Esophagus muscularis mucosa (tissue), 3 donors: Measurements from ENCODE around the gene CLEC17A.

Experiments used
- CTCF ChIP-seq, 3 experiments: fragments of 200-600 bp in 2 of 3; fragments of 450-650 bp in 1 of 3; sonication (generic) in 2 of 3; IDR thresholded peaks; one replicate each; pipeline ENCODE4 v1.5.1; 2017 to 2019; ENCODE audit warnings: antibody characterized with exemption in 3 of 3, mild to moderate bottlenecking in 2 of 3, moderate library complexity in 1 of 3
- POLR2A ChIP-seq: fragments of 450-650 bp; IDR thresholded peaks from one replicate; pipeline ENCODE4 v1.6.1; 2017; ENCODE audit warnings: antibody characterized with exemption, moderate library complexity, mild to moderate bottlenecking, low read depth

- no peak for TF ChIP-seq CTCF (IDR thresholded peaks at IDR 0.05)
- no peak for TF ChIP-seq POLR2A
Measured at GRCh38 chr19:14553939-14554243, 29.0 kb upstream of the CLEC17A start.
